Femur (tissue), 1 donor: ENCODE results near the gene FRMD8.

Experiments used
- DNase-seq: peaks from one replicate; pipeline ENCODE4 v3.0.0-alpha.2; 2017

FRMD8 gene

GRCh38 chr11:65416341-65416824, 29.9 kb downstream of the FRMD8 start:
- DNase-seq, result peak; percentile 95

GRCh38 chr11:65416841-65417701, 30.6 kb downstream of the FRMD8 start:
- peak; percentile 50 for DNase-seq

- peak; percentile 77 for DNase-seq
These were observed 31.4 kb downstream of the FRMD8 start for GRCh38 chr11:65417702-65418430.

GRCh38 chr11:65418431-65418680, 31.9 kb downstream of the FRMD8 start:
- no peak for DNase-seq

- peak; percentile 98 for DNase-seq
These were observed 32.4 kb downstream of the FRMD8 start for GRCh38 chr11:65418681-65419459.

GRCh38 chr11:65419460-65419771, 33.0 kb downstream of the FRMD8 start:
- no peak for DNase-seq

GRCh38 chr11:65419772-65420481, 33.5 kb downstream of the FRMD8 start:
- peak; percentile 94 for DNase-seq

GRCh38 chr11:65420506-65420905, 34.1 kb downstream of the FRMD8 start:
- DNase-seq, result no peak

GRCh38 chr11:65420979-65421793, 34.7 kb downstream of the FRMD8 start:
- DNase-seq, result peak; percentile 94

GRCh38 chr11:65421794-65422632, 35.6 kb downstream of the FRMD8 start:
- peak; percentile 98 for DNase-seq

GRCh38 chr11:65422633-65423515, 36.4 kb downstream of the FRMD8 start, which contains the start of gene NEAT1:
NEAT1 (plus strand) TSS chr11:65422798.
- DNase-seq, result peak; percentile 96

- peak; percentile 25 for DNase-seq
These were observed 37.2 kb downstream of the FRMD8 start for GRCh38 chr11:65423516-65424204.

- peak; percentile 57 for DNase-seq
These were observed 38.0 kb downstream of the FRMD8 start for GRCh38 chr11:65424205-65425104.

GRCh38 chr11:65425105-65425970, 38.9 kb downstream of the FRMD8 start:
- DNase-seq, result peak; percentile 65

GRCh38 chr11:65425971-65426838, 39.8 kb downstream of the FRMD8 start:
- DNase-seq, result no peak
